CD8-positive, alpha-beta memory T cell (primary cell): Measurements from ENCODE around the gene PPM1L. TPM values are rescaled to one million over a fixed set of nuclear protein-coding genes. Genes with fewer than 3 reads are reported as not detected.

Experiments used
- CTCF ChIA-PET: fragments of 350-600 bp; sonication (Branson Sonifier 250); formaldehyde crosslinking; loops from one replicate; lab custom pipeline; 2021; ENCODE audit warnings: antibody characterized with exemption; lab: Charles Lee
- POLR2A ChIA-PET: fragments of 350-600 bp; sonication (Branson Sonifier 250); formaldehyde crosslinking; loops from one replicate; lab custom pipeline; 2021; ENCODE audit warnings: antibody characterized with exemption; lab: Charles Lee
- DNase-seq, 5 donors: peaks; one replicate each; pipeline versions ENCODE4 v3.0.0 to v3.0.0-alpha.2; 2020 to 2022; ENCODE audit warnings: mixed read lengths in 1 of 5
- H3K27ac ChIP-seq: one replicate; pipeline ENCODE4 v1.7.0; 2013; ENCODE audit warnings: low read depth, mild to moderate bottlenecking, low read length, moderate library complexity
- H3K27me3 ChIP-seq: 2 replicates; pipeline ENCODE4 v1.7.0; 2013; ENCODE audit warnings: low read length, mild to moderate bottlenecking; ENCODE audit not compliant: insufficient read depth, poor library complexity, severe bottlenecking
- H3K36me3 ChIP-seq: 2 replicates; pipeline ENCODE4 v1.7.0; 2013; ENCODE audit warnings: mild to moderate bottlenecking, low read length, moderate library complexity; ENCODE audit not compliant: insufficient read depth
- H3K4me1 ChIP-seq: 2 replicates; pipeline ENCODE4 v1.7.0; 2013; ENCODE audit warnings: mild to moderate bottlenecking, low read length, moderate library complexity; ENCODE audit not compliant: insufficient read depth
- H3K4me3 ChIP-seq: 2 replicates; pipeline ENCODE4 v1.7.0; 2013; ENCODE audit warnings: mild to moderate bottlenecking, low read length
- H3K9me3 ChIP-seq: 2 replicates; pipeline ENCODE4 v1.7.0; 2013; ENCODE audit warnings: mild to moderate bottlenecking, low read length
- H3K27ac Mint-ChIP-seq, 8 donors: one replicate each; pipeline ENCODE4 v1.8.0; 2020 to 2021; ENCODE audit warnings: mixed read lengths in 8 of 8, mild to moderate bottlenecking in 6 of 8, inconsistent platforms in 3 of 8, moderate library complexity in 3 of 8
- H3K27me3 Mint-ChIP-seq, 2 donors: one replicate each; pipeline ENCODE4 v1.8.0; 2020 to 2021; ENCODE audit warnings: mixed read lengths in 2 of 2, mild to moderate bottlenecking in 1 of 2, moderate library complexity in 1 of 2
- H3K36me3 Mint-ChIP-seq, 3 donors: one replicate each; pipeline ENCODE4 v1.8.0; 2020 to 2021; ENCODE audit warnings: mixed read lengths in 3 of 3, inconsistent platforms in 1 of 3, mild to moderate bottlenecking in 1 of 3
- H3K4me1 Mint-ChIP-seq, 3 donors: one replicate each; pipeline ENCODE4 v1.8.0; 2020 to 2021; ENCODE audit warnings: mixed read lengths in 3 of 3, inconsistent platforms in 1 of 3, mild to moderate bottlenecking in 1 of 3
- H3K4me3 Mint-ChIP-seq, 7 donors: one replicate each; pipeline ENCODE4 v1.8.0; 2020 to 2021; ENCODE audit warnings: mixed read lengths in 7 of 7, mild to moderate bottlenecking in 6 of 7, moderate library complexity in 4 of 7, inconsistent platforms in 2 of 7
- H3K9me3 Mint-ChIP-seq, 5 donors: one replicate each; pipeline ENCODE4 v1.8.0; 2020 to 2022; ENCODE audit warnings: mixed read lengths in 5 of 5, mild to moderate bottlenecking in 3 of 5, moderate library complexity in 2 of 5, inconsistent platforms in 1 of 5
- polyA plus RNA-seq: library from polyadenylated mRNA; unstranded; fragments of 300-500 nt; fragmentation: Illumina TruSeq; gene quantifications from one replicate; pipeline ENCODE4 v1.2.3, GENCODE V29; 2021
- total RNA-seq, 2 experiments: library from RNA; stranded (reverse); gene quantifications; one replicate each; pipeline ENCODE4 v1.2.3, GENCODE V29; 2021

PPM1L gene
- total and polyA plus RNA-seq, 3 experiments from 2014 or later: 1.3 to 4.4 (median 3.8) TPM

- H3K36me3 ChIP-seq: no peaks in the 10 kb centered on the region
- no peaks in the 10 kb centered on the region for H3K27me3 ChIP-seq
- ChIA-PET CTCF (no interaction called here), POLR2A (no interaction called here)
- no peak for DNase-seq
- H3K9me3 Mint-ChIP-seq: no peaks in the 10 kb centered on the region
- peaks cover 0 to 3% (median 0%) of the 10 kb centered on the region in 3 donors for H3K36me3 Mint-ChIP-seq
- no peak overlapping the region for H3K27ac ChIP-seq
- H3K4me1 Mint-ChIP-seq: peaks cover 0 to 5% (median 0%) of the 10 kb centered on the region in 3 donors
- no peak overlapping the region for H3K4me3 Mint-ChIP-seq
- no peaks in the 10 kb centered on the region for H3K4me1 ChIP-seq
- H3K27ac Mint-ChIP-seq: no peak overlapping the region
- H3K4me3 ChIP-seq: no peak overlapping the region
- peaks cover 2 to 8% of the 10 kb centered on the region in 2 donors for H3K27me3 Mint-ChIP-seq
- no peaks in the 10 kb centered on the region for H3K9me3 ChIP-seq
Observed at GRCh38 chr3:160768918-160769317, 12.9 kb downstream of the PPM1L start.

DNA sequence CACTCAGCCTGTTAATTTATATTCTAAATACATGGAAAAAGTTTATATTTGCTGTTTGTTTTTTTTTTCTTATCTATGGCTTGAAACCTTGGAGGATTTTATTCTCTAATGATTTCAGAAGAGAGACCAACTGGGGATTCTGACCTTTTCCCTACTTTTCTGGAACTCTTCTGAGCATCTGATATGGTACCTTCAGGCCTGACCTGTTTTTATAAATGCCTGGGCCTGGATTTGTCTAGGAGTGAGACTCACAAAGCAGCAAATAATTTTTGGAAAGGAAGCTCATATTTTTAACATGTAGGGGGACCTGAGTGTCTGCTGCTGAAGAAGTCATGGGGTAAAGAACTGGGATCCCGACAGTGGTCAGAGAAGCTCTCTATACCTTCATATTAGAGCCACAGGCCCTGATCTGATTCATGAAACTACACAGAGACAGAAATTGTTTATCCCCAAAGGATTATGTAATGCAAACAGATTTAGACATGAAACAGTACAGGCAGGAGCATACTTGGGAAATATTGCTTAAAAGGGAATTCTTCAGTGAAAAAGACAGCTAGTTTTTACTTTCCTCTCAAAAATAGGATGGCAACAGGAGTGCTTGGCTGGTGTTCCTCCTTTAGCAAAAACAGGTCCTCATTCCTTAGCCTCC, 15.9 kb downstream of the PPM1L start:
- H3K27ac ChIP-seq: no peak overlapping the region
- H3K27me3 ChIP-seq: no peaks in the 10 kb centered on the region
- H3K27ac Mint-ChIP-seq: no peak overlapping the region
- peaks cover 0 to 3% (median 0%) of the 10 kb centered on the region in 3 donors for H3K36me3 Mint-ChIP-seq
- H3K4me1 Mint-ChIP-seq: peaks cover 0 to 5% (median 0%) of the 10 kb centered on the region in 3 donors
- no peak overlapping the region for H3K4me3 ChIP-seq
- H3K9me3 ChIP-seq: no peaks in the 10 kb centered on the region
- H3K36me3 ChIP-seq: no peaks in the 10 kb centered on the region
- H3K4me3 Mint-ChIP-seq: no peak overlapping the region
- ChIA-PET CTCF (no interaction called here), POLR2A (no interaction called here)
- DNase-seq: no peak
- no peaks in the 10 kb centered on the region for H3K4me1 ChIP-seq
- peaks cover 2 to 4% of the 10 kb centered on the region in 2 donors for H3K27me3 Mint-ChIP-seq
- no peaks in the 10 kb centered on the region for H3K9me3 Mint-ChIP-seq

DNA sequence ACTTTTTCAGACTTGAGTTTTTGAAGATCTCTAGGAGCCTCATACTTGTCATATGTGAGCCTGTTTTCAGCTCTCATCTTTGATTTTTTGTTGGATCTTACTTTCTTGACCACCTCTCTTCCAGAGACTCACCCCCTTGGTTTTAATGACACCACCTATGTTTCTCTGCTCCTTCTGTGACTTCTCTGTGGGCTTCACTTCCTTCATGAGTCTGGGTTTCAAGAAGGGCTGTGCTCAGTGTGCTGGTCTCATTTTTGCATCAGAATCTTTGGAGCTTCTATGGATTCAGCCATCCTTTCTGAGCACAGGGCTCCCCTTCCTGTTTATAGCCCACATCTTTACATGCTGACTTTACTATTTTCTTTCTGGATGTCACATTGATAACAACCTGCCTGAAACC, 17.7 kb downstream of the PPM1L start:
- H3K4me1 ChIP-seq: no peaks in the 10 kb centered on the region

DNA sequence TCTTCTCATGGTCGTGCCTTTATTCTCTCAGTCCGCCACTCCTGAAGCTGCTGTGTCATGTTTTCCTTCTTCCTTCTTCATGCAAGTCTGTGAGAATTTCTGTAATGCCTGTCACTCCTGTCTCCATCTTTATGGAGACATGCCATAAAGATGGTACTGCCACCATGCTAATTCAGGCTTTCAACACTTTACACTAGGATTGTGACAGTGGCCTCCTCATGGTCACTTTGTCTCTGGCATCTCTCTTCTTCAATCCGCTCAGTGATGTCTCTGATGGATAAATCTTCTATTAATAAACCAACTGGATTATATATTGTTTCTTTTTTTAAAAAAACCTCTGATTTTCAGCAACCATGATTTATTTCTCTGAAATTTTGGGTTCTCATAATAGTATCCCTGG, 18.1 kb downstream of the PPM1L start:
- Mint-ChIP-seq H3K36me3 (no peaks in the 10 kb centered on the region), H3K27ac (peak overlapping the region in 1 of 8 donors; percentile 43)
- CTCF ChIA-PET: no interaction called here

More for the DNA sequence above, 17.7 kb downstream of the PPM1L start:
- Histone ChIP-seq H3K4me3 (no peak overlapping the region), H3K27ac (no peak overlapping the region), H3K36me3 (no peaks in the 10 kb centered on the region), H3K9me3 (no peaks in the 10 kb centered on the region), H3K27me3 (no peaks in the 10 kb centered on the region)
- no peak overlapping the region for H3K27ac Mint-ChIP-seq
- peaks cover 0 to 5% (median 1%) of the 10 kb centered on the region in 3 donors for H3K4me1 Mint-ChIP-seq
- no peaks in the 10 kb centered on the region for H3K36me3 Mint-ChIP-seq
- peaks cover 4% of the 10 kb centered on the region in 2 donors for H3K27me3 Mint-ChIP-seq
- no peaks in the 10 kb centered on the region for H3K9me3 Mint-ChIP-seq
- POLR2A ChIA-PET: no interaction called here
- CTCF ChIA-PET: no interaction called here
- DNase-seq: no peak
- no peak overlapping the region for H3K4me3 Mint-ChIP-seq

DNA sequence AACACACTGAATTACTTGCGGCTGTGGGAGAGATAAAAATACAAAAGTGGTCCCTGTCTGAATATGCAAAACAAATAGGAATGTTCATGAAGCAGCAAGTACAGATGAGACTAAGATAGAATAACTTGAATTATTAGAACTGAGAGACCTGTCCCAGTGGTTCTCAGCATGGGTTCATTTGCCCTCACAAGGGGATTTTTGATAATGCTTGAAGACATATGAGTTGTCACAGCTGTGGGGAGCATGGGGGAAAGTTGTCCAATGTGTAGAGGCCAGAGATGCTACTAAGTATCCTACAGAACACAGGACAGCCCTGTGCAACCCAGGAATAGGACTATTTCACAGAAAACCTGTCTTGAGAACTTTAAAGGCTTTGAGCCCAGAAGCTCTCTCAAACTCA, 22.4 kb downstream of the PPM1L start:
- H3K27me3 ChIP-seq: no peaks in the 10 kb centered on the region
- H3K4me3 ChIP-seq: no peak overlapping the region
- Mint-ChIP-seq H3K4me1 (peaks cover 0 to 4% (median 4%) of the 10 kb centered on the region in 3 donors), H3K27me3 (peaks cover 0 to 2% of the 10 kb centered on the region in 2 donors), H3K27ac (no peak overlapping the region), H3K36me3 (no peaks in the 10 kb centered on the region), H3K4me3 (no peak overlapping the region), H3K9me3 (no peaks in the 10 kb centered on the region)
- no peak for DNase-seq
- H3K4me1 ChIP-seq: no peaks in the 10 kb centered on the region
- no peak overlapping the region for H3K27ac ChIP-seq
- POLR2A ChIA-PET: no interaction called here
- CTCF ChIA-PET: no interaction called here
- no peaks in the 10 kb centered on the region for H3K36me3 ChIP-seq
- no peaks in the 10 kb centered on the region for H3K9me3 ChIP-seq

More for the DNA sequence above, 18.1 kb downstream of the PPM1L start:
- Histone ChIP-seq H3K27ac (no peak overlapping the region), H3K9me3 (no peaks in the 10 kb centered on the region), H3K4me3 (no peak overlapping the region), H3K27me3 (no peaks in the 10 kb centered on the region), H3K4me1 (no peaks in the 10 kb centered on the region), H3K36me3 (no peaks in the 10 kb centered on the region)
- POLR2A ChIA-PET: no interaction called here
- Mint-ChIP-seq H3K4me3 (no peak overlapping the region), H3K9me3 (no peaks in the 10 kb centered on the region), H3K27me3 (peaks cover 4% of the 10 kb centered on the region in 2 donors), H3K4me1 (peaks cover 0 to 5% (median 4%) of the 10 kb centered on the region in 3 donors)
- no peak for DNase-seq

DNA sequence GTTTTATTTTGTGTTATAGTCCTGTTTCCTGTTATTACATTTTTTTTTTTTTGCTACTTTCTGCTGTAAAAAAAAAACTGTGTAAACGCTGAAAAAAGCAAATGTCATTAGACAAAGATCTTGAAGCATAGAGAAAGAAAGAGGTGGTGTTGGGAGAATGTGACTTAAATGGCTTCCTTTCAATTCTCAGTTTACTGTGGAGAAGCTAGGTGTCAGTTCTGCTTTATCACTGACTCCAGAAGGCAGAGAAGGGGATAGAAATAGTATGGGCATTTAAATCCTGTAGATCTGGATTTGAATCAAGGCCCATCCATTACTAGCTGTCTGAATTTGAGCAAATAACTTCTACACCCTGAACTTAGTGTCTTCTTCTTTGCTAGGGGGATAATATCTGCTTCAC, 23.0 kb downstream of the PPM1L start:
- no peak for DNase-seq
- Histone ChIP-seq H3K4me1 (no peaks in the 10 kb centered on the region), H3K36me3 (no peaks in the 10 kb centered on the region), H3K27ac (no peak overlapping the region), H3K4me3 (no peak overlapping the region), H3K9me3 (no peaks in the 10 kb centered on the region), H3K27me3 (no peaks in the 10 kb centered on the region)
- POLR2A ChIA-PET: no interaction called here
- Mint-ChIP-seq H3K4me1 (peaks cover 0 to 4% (median 0%) of the 10 kb centered on the region in 3 donors), H3K27me3 (peaks cover 0 to 2% of the 10 kb centered on the region in 2 donors), H3K27ac (peak overlapping the region in 1 of 8 donors; percentile 32), H3K4me3 (no peak overlapping the region), H3K36me3 (no peaks in the 10 kb centered on the region), H3K9me3 (no peaks in the 10 kb centered on the region)
- CTCF ChIA-PET: no interaction called here

DNA sequence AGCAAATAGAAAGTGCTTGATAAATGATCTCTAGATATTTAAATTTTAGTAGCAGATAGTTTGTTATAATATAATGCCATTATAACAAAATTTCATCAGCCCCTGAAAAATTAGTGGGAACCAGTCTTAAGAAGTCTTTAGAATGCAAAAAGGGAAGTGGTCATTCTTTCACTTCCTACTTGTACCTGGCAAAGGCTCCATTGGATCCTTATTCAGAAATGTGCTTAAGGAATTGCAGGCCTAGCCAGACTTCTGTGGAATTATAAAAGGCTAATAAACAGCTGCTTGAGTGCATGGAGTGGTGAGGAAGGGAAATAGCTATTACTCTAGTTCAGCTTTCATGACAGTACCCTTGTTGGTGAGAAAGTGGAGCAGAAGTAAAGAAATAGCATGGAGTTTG, 24.2 kb downstream of the PPM1L start:
- CTCF ChIA-PET: no interaction called here
- H3K4me1 ChIP-seq: no peaks in the 10 kb centered on the region
- H3K9me3 ChIP-seq: no peaks in the 10 kb centered on the region
- H3K27me3 ChIP-seq: no peaks in the 10 kb centered on the region
- H3K9me3 Mint-ChIP-seq: no peaks in the 10 kb centered on the region
- no peaks in the 10 kb centered on the region for H3K36me3 Mint-ChIP-seq
- no peak for DNase-seq
- no peak overlapping the region for H3K27ac Mint-ChIP-seq
- no peak overlapping the region for H3K4me3 Mint-ChIP-seq
- POLR2A ChIA-PET: no interaction called here
- H3K36me3 ChIP-seq: no peaks in the 10 kb centered on the region
- H3K27ac ChIP-seq: no peak overlapping the region
- H3K27me3 Mint-ChIP-seq: peaks cover 0 to 2% of the 10 kb centered on the region in 2 donors
- H3K4me3 ChIP-seq: no peak overlapping the region
- H3K4me1 Mint-ChIP-seq: peaks cover 5 to 9% (median 8%) of the 10 kb centered on the region in 3 donors

DNA sequence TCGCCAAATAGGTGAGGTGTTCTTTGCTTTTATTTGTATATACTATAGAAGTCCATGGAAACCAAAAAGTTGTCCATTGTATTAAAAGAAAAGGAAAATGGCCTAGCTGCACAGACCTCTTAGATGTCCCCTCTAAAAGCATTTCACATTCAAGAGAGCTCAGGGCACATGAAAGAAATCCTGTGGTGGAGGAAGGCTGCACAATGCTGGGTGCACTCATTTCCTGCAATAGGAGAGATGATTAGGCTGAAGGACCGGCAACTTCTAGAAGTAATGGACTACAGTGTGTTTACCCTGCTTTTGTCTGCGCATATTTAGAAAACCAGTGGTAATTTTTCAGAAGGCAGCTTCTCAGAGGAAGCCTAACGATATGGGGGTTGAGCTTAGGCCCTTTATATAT, 25.4 kb downstream of the PPM1L start:
- Histone ChIP-seq H3K9me3 (no peaks in the 10 kb centered on the region), H3K4me1 (no peaks in the 10 kb centered on the region), H3K27me3 (no peaks in the 10 kb centered on the region), H3K27ac (no peak overlapping the region), H3K36me3 (no peaks in the 10 kb centered on the region), H3K4me3 (no peak overlapping the region)
- no peak overlapping the region for H3K27ac Mint-ChIP-seq
- no peaks in the 10 kb centered on the region for H3K36me3 Mint-ChIP-seq
- POLR2A ChIA-PET: no interaction called here
- H3K4me3 Mint-ChIP-seq: no peak overlapping the region
- H3K9me3 Mint-ChIP-seq: peaks cover 0 to 3% (median 0%) of the 10 kb centered on the region in 5 donors
- peaks cover 9 to 16% (median 12%) of the 10 kb centered on the region in 3 donors for H3K4me1 Mint-ChIP-seq
- CTCF ChIA-PET: no interaction called here
- no peak for DNase-seq
- H3K27me3 Mint-ChIP-seq: peaks cover 0 to 2% of the 10 kb centered on the region in 2 donors
